ENCODE data around the gene SPATA25.
"Not testable (repeated sequence)": the region's sequence is repeated elsewhere in the genome, so short reads cannot be mapped to it uniquely, and the experiment has no call there.

SPATA25 gene, protein sequence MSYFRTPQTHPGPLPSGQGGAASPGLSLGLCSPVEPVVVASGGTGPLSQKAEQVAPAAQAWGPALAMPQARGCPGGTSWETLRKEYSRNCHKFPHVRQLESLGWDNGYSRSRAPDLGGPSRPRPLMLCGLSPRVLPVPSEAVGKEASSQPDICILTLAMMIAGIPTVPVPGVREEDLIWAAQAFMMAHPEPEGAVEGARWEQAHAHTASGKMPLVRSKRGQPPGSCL

DNA sequence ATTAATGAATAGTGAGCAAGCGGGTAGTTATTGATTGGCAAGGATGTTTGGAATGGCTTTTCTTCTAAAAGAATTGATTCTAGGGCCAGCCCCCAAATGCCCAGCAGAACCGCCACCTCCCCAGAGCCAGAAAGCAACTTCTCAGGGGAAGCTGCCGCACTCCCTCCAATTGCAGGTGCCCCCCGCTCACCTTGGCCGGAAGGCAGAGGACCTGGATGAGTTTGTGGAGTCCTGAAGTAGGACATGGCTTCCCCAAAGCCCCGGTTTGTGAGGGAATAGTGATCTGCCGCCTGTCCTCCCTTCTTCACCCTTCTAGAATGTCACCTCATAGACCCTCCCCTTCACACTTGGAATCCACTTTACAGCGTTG is at the start of gene SPATA25:
SPATA25 (minus strand) TSS at position 277 of the 370 bp plus-strand sequence; CDS start at position 245, 32 bp downstream.
- DNase-seq (ENCODE audit: low read depth) = no peak

DNA sequence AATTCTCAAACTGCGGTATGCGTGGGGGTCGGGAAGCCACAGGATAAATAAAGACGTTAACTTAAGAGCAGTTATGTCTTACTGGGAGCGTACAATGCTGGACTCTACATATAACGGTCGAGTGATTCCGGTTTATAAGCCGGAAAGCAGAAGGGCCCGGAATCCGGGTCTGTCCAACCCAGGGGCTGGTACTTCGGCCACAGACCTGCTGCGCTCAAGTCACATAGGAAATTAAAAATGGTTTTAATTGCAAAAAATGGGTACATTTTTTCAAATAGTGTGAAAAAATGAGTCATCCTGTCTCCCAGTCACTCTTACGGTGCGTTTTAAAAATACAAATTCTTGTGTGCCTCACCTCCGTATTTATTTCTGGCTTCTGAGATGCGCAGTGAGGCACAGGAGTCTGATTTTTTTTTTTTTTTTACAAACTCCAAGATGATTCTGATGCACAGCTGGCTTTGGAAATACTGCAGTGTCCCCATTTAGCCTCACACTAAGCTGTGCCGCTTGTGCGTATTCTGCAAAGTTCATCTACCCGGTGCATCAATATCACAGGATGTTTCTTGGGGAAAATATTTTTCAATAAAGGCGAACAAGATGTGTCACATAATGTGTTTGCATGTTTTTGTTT is 48.1 kb upstream of the SPATA25 start:
- no peak for DNase-seq (ENCODE audit: low read depth)

DNA sequence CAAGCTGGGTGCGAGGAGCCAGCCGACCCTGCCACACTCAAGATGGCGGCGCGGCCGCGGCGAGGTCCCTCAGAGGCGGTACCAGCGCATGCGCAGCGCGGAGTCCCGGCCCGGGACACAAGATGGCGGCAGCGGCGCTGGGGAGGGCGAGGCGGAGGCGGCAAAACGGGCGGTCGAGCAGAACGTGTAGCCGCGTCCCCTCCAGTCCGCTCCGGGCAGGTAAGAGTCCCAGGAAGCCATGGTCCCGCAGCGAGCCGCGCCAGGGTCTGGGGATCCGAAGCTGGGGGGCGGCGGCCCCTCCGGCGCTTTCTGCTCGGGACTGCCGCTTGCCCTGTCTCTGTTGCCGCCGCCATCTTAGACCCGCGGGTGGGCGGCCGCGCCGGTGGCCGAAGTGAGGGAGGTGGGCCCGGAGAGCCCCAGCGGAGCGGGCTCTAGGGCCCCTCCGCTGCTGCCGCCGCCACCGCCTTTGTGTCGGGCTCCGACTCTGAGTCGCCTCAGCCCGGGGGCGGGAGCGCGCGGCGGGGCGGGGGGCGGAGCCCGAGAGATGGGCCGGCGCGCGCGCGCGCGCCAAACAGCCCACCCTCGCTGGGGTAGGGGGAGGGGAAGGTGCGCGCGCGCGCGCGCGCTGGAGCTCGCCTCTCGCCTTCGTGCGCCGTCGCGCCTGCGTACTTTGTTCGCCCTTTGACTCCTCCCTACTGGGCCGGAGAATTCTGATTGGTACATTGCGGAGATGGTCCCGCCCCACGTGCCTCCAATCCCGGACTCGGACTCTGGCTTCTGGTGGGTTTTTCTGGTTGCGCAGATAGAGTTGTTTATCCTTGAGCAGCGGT is 47.4 kb upstream of the SPATA25 start, which contains the start of gene PCIF1:
PCIF1 (plus strand) TSS at position 98 of the 830 bp plus-strand sequence. CDS start 4,317 bp downstream, outside the sequence.
- peak; percentile 97 for DNase-seq (ENCODE audit: low read depth)

DNA sequence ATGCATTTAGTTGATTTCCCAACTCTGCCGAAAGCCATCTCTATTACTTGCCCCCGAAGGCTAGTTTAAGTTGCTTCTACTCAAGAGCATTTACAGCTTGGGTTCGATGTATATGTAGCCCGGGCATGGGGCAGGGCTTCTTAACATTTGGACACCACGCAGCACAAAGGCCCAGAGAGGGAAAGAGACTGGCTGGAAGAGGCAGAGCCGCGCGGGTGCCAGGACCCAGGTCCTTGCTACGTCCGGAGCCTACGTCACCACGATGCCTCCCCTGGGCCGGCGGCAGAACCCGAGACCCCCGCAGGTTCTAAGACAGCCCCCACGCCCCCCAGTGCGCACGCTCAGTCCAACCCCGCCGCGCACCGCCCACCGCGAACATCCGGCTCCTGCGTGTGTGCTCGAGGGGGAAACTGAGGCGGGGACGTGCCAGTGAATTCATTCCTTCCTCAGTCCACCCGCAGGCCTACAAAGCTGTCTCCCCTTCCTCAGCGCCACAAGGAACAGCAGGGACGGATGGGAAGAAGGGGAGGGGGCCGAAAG is 46.7 kb upstream of the SPATA25 start:
- no peak for DNase-seq (ENCODE audit: low read depth)

DNA sequence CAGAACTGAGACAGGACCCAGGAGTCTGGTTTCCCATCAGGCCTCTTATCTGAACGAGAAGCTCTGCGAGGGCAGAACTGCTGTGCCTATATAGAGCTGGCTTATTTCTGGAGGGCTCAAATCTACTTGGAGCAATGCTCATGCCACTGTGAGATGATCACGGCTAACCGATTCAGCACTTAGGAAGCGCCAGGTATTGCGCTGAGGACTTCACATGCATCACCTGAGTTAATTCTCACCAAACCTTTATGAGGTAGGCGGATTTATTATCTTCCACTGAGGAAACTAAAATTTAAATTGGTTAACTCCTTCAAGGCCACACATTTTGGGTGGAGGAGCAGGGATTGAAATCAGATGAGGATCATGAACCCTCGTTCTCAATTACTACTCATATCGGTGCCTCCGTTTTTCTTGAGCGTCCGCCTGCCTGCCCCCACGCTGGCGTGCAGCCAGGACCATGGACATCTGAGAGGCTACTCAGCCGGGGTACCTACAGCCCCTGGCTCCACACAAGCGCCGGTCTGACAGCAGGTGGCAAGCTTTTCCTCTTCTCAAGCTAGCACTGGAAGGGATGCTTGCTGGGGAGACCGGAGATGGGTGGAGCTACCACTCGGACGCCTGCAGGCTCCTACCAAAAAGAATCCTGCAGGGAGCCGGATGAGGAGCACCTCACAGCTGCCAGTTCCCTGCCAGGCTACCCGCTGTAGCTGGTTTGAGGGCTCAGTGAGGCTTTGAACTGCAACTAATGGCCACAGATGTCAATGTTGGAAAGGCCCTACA is 46.0 kb upstream of the SPATA25 start:
- no peak for DNase-seq (ENCODE audit: low read depth)

DNA sequence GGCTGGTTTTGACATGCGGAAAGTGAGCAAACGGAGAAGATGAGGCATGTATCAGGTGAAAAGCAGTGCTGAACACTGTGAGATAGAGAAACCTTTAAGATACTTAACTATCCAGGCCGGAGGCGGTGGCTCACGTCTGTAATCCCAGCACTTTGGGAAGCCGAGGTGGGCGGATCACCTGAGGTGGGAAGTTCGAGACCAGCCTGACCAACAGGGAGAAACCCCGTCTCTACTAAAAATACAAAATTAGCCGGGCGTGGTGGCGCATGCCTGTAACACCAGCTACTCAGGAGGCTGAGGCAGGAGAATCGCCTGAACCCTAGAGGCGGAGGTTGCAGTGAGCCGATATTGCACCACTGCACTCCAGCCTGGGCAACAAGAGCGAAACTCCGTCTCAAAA is 44.3 kb upstream of the SPATA25 start:
- DNase-seq (ENCODE audit: low read depth) = not testable (repeated sequence)

DNA sequence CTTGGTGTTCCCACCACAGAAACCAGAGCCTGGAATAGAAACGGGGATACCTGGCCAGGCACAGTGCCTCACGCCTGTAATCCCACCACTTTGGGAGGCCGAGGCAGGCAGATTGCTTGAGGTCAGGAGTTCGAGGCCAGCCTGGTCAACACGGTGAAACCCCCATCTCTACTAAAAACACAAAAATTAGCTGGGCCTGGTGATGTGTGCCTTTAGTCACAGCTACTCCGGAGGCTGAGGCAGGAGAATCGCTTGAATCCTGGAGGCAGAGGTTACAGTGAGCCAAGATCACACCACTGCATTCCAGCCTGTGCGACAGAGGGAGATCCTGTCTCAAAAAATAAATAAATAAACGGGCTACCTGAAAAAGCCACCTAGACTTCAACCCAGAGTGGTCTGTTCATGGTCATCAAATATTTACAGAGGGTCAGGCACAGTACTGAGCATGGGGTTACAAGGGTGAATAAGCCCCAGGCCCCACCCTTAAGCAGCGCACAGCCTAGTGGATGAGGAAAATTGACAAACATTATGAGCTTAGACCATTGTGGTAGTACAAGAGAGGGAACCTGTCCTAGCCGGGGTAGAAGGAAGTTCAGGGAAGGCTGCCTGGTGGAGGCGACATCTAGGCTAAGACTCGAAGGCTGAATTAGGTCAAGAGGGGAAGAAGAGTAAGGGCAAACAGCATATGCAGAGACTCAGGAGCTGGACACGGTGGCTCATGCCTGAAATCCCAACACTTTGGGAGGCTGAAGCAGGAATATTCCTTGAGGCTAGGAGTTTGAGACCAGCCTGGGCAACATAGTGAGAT is 39.9 kb upstream of the SPATA25 start:
- no peak for DNase-seq (ENCODE audit: low read depth)

DNA sequence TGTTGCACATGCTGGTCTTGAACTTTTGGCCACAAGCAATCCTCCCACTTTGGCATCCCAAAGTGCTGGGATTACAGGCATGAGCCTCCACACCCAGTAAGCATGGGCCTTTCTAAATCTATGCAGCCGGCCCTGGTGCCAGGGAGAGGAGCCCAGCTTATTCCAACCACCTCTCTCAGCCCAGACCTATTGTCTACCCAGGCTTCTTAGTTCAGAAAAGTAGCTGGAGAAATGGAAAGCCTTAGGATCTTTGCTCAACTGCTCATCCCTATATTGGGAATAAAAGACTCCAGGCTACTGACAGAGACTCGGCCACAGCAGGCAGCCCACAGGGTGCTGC is 39.3 kb upstream of the SPATA25 start:
- DNase-seq (ENCODE audit: low read depth) = no peak

DNA sequence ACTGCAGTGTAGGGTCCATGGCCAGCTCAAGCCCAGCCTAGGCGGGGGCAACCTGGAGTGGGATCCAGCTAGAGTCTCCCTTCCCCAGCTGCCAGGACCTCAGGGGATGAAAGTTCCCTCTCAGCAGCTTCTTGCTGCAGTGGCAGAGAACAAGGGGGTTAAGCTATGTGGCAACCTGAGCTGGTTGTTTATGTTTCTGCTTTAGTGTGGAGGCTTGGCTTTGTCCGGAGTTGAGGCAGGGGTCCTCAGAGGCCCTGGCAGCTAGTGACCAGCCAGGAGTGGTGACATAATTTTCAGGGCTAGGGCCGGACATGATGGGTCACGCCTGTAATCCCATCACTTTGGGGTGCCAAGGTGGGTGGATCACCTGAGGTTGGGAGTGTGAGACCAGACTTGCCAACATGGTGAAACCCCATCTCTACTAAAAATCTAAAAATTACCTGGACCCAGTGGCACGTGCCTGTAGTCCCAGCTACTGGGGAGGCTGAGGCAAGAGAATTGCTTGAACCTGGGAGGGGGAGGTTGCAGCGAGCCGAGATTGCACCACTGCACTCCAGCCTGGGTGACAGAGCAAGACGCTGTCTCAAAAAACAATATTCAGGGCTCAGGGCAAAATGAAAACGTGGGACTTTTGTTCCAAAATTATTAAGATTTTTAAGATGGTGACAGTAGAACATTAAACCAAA is 38.5 kb upstream of the SPATA25 start:
- no peak for DNase-seq (ENCODE audit: low read depth)

DNA sequence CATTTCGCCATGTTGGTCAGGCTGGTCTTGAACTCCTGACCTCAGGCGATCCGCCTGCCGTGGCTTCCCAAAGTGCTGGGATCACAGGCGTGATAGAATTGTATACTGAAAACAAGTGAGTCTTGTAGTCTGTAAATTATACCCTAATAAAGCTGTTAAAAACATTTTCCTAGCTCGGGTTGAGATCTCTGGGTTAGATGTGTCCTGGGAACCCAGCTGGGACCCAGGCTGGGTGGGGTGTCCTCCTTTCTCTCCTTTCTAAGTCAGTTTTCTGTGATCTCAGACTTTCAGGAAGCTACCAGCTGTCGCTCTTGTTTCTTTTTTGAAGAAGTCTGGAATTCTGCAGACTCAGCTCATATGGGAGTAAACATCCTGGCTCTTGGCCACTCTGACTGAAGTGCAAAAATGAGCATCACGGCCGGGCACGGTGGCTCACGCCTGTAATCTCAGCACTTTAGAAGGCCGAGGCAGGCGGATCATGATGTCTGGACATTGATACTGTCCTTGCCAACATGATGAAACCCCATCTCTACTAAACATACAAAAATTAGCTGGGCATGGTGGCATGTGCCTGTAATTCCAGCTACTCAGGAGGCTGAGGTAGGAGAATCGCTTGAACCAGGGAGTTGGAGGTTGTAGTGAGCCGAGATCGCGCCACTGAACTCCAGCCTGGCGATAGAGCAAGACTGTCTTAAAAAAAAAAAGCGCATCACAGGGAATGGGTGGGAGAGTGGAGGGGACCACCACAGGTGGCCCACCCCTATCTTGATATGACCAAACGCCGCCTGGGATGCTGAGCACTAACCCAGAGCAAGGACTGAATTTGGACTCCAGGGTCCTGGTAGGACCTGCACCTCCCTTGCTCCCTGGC is 37.2 kb upstream of the SPATA25 start:
- no peak for DNase-seq (ENCODE audit: low read depth)

DNA sequence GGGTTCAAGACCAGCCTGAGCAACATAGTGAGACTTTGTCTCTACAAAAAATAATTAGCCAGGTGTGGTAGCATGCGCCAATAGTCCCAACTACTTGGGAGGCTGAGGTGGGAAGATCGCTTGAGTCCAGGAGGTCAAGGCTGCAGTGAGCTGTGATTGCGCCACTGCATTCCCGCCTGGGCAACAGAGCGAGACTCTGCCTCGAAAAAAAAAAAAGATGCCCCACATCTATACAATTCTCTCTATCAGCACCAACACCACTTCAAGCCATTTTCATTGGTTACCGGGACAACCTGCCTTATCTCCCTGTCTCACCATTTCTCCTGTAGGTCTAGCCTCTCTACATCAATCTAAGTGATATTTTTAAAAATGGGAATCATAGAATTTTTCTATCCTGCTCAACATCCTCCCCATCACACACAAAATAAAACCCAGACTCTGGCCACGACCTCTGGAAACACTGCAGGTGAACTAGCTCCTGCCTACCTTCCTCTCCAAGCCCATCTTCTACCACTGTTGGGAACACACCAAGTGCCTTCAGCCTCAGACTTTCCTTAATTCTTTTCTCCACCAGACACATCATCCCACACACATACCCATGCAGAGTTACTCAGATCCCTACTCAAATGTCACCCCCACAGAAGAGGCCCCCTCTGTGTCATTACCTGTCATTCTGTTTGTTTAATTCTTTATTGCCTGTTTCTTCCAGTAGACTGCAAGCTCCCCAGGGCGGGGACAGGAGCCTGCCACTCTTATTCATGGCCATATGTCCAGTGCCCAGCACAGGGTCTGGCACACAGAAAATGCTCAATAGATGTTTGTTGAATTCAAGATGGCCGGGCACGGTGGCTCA is 34.1 kb upstream of the SPATA25 start:
- DNase-seq (ENCODE audit: low read depth) = no peak

DNA sequence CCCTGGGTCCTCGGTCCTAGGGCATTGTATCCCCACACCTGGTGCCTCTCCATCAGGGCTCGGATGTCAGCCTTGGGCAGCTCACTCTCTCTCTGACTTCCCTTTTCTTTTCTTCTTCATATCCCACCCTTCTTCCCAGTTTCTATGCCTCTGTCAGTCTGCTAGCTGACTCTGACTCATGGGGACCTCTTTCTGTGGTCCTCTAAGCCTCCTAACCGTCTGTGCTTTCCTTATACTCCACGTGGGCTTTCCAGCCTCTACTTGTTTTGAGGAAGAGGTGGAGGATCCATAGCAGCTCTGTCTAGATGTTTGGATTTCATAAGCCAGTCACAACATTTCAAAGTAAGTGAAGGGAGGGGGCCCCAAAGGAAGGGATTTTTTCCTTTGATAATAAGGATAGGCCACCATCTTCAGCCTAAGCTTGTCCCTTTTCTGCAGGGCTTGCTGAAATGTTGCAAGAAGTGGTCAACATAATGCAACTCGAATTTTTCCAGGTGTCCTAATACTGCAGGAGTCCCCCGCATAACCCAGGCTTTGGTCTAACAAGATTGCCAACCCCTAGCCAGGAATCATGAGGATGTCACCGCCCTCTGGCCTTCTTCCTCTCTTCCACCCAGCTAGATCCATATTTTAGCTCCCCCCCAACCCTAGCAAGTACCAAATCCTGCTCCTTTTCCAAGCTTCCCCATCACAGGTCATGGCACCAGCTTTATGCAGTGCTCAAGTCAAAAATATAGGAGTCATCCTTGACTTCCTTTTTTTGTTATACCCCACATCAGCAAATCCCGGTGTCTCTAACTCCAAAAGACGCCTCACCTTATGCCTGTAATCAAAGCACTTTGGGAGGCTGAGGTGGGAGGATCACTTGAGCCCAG is 33.3 kb upstream of the SPATA25 start:
- DNase-seq (ENCODE audit: low read depth) = no peak

DNA sequence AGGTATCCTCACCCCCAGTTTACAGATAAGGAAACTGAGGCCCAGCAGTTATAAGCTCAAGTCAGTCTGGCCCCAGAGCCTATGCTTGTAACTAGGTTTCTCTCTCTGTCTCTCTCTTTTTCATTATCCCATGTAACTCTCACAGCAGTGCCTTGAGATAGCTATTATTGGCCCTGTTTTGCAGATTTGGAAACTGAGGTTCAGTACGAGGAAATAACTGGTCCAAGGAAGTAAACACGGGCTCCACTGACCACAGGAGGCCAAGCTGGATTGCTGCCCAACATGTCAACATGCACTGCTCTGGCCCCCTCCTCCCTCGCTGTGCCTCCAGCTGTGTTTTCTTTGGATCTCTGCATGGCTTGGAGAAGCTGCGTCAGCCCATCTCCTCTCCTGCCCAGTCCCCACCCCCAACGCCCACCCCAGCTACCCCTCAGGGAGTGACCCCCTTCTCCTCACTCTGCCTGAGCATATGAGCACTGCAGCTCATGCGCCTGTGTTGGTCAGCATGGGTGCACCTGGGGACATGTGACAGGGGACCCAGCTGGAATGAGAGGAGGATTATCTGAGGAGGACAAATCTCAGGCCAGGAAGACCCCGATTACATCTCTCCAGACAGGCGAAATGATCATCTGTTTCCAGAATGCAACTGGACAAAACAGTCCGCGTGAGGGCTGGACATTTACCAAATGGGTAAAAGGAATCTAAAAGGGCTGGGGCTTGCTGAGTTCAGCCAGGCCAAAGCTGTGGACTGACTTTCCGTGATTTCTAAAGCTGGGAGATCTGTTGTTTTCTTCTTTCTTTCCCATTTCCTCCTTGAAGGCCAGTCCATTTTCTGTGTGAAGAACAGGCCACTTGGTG is 32.3 kb upstream of the SPATA25 start:
- no peak for DNase-seq (ENCODE audit: low read depth)

DNA sequence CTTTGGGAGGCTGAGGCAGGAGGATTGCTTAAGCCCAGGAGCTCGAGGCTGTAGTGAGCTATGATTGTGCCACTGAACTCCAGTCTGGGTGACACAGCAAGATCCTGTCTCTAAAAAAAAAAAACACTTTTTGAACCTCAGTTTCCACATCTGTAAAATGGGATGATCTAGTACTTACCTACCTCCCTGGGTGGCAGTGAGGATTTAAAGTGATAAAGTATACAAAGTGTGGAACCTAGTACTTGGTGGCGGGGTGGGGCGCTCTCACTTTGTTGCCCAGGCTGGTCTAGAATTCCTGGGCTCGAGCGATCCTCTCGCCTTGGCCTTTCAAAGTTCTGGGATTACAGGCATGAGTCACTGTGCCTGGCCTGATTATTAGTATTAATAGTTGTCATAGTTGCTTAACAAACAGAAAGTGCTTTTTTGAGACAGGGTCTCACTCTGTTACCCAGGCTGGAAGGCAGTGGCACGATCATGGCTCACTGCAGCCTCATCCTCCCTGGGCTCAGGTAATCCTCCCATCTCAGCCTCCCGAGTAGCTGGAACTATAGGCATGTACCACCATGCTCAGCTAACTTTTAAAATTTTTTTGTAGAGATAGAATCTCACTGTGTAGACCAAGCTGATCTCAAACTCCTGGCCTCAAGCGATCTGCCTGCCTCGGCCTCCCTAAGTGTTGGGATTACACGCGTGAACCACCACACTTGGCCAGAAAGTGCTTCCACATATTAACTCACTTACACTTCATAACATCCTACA is 31.5 kb upstream of the SPATA25 start:
- no peak for DNase-seq (ENCODE audit: low read depth)

DNA sequence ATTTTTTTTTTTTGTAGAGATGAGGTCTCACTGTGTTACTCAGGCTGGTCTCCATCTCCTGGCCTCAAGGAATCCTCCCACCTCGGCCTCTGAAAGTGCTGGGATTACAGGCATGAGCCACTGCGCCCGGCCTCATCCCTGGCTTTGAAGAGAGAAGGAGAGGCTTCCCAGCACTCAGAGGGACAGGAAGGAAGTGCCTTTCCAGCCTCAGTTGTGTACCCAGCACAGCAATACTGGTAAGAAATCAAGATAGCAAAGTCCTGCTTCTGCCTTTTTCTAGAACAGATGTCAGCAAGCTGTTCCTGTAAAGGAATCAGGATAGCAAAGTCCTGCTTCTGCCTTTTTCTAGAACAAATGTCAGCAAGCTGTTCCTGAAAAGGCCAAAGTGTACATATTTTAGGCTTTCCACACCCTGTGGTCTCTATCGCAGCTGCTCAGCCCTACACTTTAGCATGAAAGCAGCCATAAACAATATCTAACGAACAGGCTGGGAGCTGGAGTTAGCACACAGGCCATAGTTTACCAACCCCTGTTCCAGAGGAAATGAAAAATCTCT is 30.8 kb upstream of the SPATA25 start:
- DNase-seq (ENCODE audit: low read depth) = no peak

DNA sequence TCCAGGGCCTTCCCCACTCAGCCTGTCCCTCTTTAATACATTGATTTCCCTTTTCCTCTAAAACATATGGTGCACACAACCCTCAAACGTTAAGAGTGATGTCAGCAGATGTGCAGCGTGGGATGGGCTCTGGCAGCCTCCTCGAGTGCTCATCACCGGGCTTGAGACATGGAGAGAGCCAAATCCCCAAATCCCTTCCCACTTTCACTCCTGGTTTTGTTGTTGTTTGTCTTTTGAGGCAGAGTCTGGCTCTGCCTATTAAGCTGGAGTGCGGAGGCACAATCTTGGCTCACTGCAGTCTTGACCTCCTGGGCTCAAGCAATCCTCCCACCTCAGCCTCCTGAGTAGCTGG is 30.3 kb upstream of the SPATA25 start:
- no peak for DNase-seq (ENCODE audit: low read depth)
